ENCODE measurements around the gene PDZD7.

Gene PDZD7

DNA sequence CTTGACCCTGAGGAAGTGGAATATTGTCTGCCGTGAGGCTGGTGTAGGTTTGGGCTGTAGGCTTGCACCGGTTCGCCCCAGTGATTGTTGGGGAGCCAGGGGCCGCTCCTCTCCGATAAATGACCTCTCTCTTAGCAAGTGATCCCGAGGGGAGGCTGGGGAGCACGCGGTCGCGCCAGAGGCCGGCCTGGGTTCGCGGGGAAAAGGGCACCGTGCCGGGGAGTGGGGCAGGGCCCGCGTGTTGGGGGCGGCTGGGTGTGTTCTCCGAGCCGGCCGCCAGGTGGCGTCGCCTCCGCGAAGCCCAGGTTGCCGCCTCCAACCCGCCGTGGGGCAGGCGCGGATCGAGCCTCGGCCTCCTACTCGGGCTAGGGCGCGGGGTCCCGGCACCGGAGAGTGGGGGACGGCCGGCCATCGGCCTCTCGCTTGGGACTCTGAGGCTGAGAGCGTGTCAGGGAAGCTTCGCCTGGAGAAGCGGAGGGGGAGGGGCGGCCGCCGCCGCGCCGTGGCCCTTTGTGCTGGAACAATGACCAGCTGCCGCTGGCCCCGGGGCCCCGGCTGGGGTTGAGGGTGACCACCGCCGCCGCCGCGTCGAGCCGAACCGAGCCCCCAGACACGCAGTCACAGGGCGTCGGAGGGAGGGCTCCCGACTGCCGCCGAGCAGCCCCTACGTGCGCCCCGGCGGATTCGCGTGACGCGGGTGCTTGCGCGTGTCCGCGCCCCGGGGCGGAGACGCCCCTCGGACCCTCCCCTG, 31.8 kb downstream of the PDZD7 start (continued):
- TF ChIP-seq ZXDB (tag by site-specific recombination; IDR thresholded peaks at IDR 0.05) (peak; percentile 60), ZNF37A (tag by site-specific recombination; IDR thresholded peaks at IDR 0.05) (no peak), KLF16 (tag by site-specific recombination; IDR thresholded peaks at IDR 0.05) (peak; percentile 74; the same call in 1 of the 2 replicates), SALL2 (tag by site-specific recombination; IDR thresholded peaks at IDR 0.05; ENCODE audit: borderline replicate concordance) (no peak), ZNF48 (tag by site-specific recombination; IDR thresholded peaks at IDR 0.05) (no peak), BCL11B (tag by site-specific recombination; IDR thresholded peaks at IDR 0.05; ENCODE audit: low read depth) (peak; percentile 88; the same call in 1 of the 2 replicates), ZNF585B (tag by site-specific recombination; IDR thresholded peaks at IDR 0.05) (no peak), ZNF221 (tag by site-specific recombination; IDR thresholded peaks at IDR 0.05; ENCODE audit: borderline replicate concordance) (no peak), MZF1 (tag by site-specific recombination; IDR thresholded peaks at IDR 0.05; ENCODE audit: borderline replicate concordance) (no peak), EGR2 (tag by site-specific recombination; IDR thresholded peaks at IDR 0.05; ENCODE audit: low read depth) (peak; percentile 34), ZFHX2 (tag by site-specific recombination; conservative IDR thresholded peaks at IDR 0.05) (peak; percentile 69), TRIM28 (IDR thresholded peaks at IDR 0.05; ENCODE audit: borderline replicate concordance, low read length) (no peak), ZNF555 (tag by site-specific recombination; conservative IDR thresholded peaks at IDR 0.05) (no peak), ZNF785 (tag by site-specific recombination; IDR thresholded peaks at IDR 0.05) (peak; percentile 13; the same call in 1 of the 2 replicates), ZNF174 (tag by site-specific recombination; IDR thresholded peaks at IDR 0.05) (no peak), ZNF2 (tag by site-specific recombination; IDR thresholded peaks at IDR 0.05) (peak; percentile 67; the same call in 1 of the 2 replicates), ZNF133 (tag by site-specific recombination; IDR thresholded peaks at IDR 0.05) (no peak), ZNF350 (tag by site-specific recombination; IDR thresholded peaks at IDR 0.05) (no peak), ZFP41 (tag by site-specific recombination; IDR thresholded peaks at IDR 0.05; ENCODE audit: borderline replicate concordance) (no peak), TCF7L2 (IDR thresholded peaks at IDR 0.05; ENCODE audit: borderline replicate concordance, low read depth, low read length) (no peak), ZNF121 (tag by site-specific recombination; IDR thresholded peaks at IDR 0.05) (no peak), ZNF324 (tag by site-specific recombination; IDR thresholded peaks at IDR 0.05) (peak; percentile 18; the same call in 1 of the 2 replicates), ZBTB48 (tag by site-specific recombination; IDR thresholded peaks at IDR 0.05) (0 out of 2 replicates have a peak, but pooled peaks have one; percentile 19), PRDM1 (tag by site-specific recombination; IDR thresholded peaks at IDR 0.05) (no peak), OSR2 (tag by site-specific recombination; IDR thresholded peaks at IDR 0.05) (no peak), HOXC10 (CRISPR knock-in tag; IDR thresholded peaks at IDR 0.05) (no peak)
- TF ChIP-seq, protein P1, sequence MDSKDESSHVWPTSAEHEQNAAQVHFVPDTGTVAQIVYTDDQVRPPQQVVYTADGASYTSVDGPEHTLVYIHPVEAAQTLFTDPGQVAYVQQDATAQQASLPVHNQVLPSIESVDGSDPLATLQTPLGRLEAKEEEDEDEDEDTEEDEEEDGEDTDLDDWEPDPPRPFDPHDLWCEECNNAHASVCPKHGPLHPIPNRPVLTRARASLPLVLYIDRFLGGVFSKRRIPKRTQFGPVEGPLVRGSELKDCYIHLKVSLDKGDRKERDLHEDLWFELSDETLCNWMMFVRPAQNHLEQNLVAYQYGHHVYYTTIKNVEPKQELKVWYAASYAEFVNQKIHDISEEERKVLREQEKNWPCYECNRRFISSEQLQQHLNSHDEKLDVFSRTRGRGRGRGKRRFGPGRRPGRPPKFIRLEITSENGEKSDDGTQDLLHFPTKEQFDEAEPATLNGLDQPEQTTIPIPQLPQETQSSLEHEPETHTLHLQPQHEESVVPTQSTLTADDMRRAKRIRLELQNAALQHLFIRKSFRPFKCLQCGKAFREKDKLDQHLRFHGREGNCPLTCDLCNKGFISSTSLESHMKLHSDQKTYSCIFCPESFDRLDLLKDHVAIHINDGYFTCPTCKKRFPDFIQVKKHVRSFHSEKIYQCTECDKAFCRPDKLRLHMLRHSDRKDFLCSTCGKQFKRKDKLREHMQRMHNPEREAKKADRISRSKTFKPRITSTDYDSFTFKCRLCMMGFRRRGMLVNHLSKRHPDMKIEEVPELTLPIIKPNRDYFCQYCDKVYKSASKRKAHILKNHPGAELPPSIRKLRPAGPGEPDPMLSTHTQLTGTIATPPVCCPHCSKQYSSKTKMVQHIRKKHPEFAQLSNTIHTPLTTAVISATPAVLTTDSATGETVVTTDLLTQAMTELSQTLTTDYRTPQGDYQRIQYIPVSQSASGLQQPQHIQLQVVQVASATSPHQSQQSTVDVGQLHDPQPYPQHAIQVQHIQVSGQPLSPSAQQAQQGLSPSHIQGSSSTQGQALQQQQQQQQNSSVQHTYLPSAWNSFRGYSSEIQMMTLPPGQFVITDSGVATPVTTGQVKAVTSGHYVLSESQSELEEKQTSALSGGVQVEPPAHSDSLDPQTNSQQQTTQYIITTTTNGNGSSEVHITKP (tag by site-specific recombination; IDR thresholded peaks at IDR 0.05), result 0 out of 2 replicates have a peak, but pooled peaks have one; percentile 5
- TF ChIP-seq, protein P2, sequence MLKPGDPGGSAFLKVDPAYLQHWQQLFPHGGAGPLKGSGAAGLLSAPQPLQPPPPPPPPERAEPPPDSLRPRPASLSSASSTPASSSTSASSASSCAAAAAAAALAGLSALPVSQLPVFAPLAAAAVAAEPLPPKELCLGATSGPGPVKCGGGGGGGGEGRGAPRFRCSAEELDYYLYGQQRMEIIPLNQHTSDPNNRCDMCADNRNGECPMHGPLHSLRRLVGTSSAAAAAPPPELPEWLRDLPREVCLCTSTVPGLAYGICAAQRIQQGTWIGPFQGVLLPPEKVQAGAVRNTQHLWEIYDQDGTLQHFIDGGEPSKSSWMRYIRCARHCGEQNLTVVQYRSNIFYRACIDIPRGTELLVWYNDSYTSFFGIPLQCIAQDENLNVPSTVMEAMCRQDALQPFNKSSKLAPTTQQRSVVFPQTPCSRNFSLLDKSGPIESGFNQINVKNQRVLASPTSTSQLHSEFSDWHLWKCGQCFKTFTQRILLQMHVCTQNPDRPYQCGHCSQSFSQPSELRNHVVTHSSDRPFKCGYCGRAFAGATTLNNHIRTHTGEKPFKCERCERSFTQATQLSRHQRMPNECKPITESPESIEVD (tag by site-specific recombination; IDR thresholded peaks at IDR 0.05), result no peak
- TF ChIP-seq, protein P3, sequence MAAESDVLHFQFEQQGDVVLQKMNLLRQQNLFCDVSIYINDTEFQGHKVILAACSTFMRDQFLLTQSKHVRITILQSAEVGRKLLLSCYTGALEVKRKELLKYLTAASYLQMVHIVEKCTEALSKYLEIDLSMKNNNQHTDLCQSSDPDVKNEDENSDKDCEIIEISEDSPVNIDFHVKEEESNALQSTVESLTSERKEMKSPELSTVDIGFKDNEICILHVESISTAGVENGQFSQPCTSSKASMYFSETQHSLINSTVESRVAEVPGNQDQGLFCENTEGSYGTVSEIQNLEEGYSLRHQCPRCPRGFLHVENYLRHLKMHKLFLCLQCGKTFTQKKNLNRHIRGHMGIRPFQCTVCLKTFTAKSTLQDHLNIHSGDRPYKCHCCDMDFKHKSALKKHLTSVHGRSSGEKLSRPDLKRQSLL (tag by site-specific recombination; IDR thresholded peaks at IDR 0.05), result 0 out of 2 replicates have a peak, but pooled peaks have one; percentile 41
- TF ChIP-seq, protein P4, sequence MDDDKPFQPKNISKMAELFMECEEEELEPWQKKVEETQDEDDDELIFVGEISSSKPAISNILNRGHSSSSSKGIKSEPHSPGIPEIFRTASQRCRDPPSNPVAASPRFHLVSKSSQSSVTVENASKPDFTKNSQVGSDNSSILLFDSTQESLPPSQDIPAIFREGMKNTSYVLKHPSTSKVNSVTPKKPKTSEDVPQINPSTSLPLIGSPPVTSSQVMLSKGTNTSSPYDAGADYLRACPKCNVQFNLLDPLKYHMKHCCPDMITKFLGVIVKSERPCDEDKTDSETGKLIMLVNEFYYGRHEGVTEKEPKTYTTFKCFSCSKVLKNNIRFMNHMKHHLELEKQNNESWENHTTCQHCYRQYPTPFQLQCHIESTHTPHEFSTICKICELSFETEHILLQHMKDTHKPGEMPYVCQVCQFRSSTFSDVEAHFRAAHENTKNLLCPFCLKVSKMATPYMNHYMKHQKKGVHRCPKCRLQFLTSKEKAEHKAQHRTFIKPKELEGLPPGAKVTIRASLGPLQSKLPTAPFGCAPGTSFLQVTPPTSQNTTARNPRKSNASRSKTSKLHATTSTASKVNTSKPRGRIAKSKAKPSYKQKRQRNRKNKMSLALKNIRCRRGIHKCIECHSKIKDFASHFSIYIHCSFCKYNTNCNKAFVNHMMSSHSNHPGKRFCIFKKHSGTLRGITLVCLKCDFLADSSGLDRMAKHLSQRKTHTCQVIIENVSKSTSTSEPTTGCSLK (tag by site-specific recombination; IDR thresholded peaks at IDR 0.05), result no peak
